Upper lobe of right lung (tissue), 1 donor: ENCODE results near the gene AMFR. TPM values are rescaled to one million over a fixed set of nuclear protein-coding genes. Genes with fewer than 3 reads are reported as not detected.
A peak's percentile ranks its signal among the peaks of the same experiment; 100 is the strongest.

Experiments used
- ATAC-seq: fragments of 200-7000 bp; cut with Tn5 transposase; one replicate; pipeline ENCODE4 v1.9.1; 2020; ENCODE audit warnings: mild to moderate bottlenecking, moderate library complexity
- DNase-seq: peaks from one replicate; pipeline ENCODE4 v3.0.0-alpha.2; 2020
- H3K27ac ChIP-seq: fragments of 200-600 bp; one replicate; pipeline ENCODE4 v1.8.0; 2022
- H3K27me3 ChIP-seq: fragments of 200-600 bp; one replicate; pipeline ENCODE4 v1.8.0; 2022; ENCODE audit warnings: mild to moderate bottlenecking
- H3K36me3 ChIP-seq: fragments of 200-600 bp; one replicate; pipeline ENCODE4 v1.8.0; 2022
- H3K4me1 ChIP-seq: fragments of 200-600 bp; one replicate; pipeline ENCODE4 v1.8.0; 2022
- H3K4me3 ChIP-seq: fragments of 200-600 bp; one replicate; pipeline ENCODE4 v1.8.0; 2022; ENCODE audit warnings: mild to moderate bottlenecking
- H3K9me3 ChIP-seq: fragments of 200-600 bp; one replicate; pipeline ENCODE4 v1.8.0; 2022
- CTCF ChIP-seq: fragments of 200-600 bp; IDR thresholded peaks from one replicate; pipeline ENCODE4 v1.8.0; 2022; ENCODE audit warnings: antibody characterized with exemption
- intact Hi-C: fragments of 100-400 bp; cut with DNase I; formaldehyde crosslinking; loops from one replicate; pipeline ENCODE4 v1.11.0; 2022
- total RNA-seq: library from RNA; stranded (reverse); fragmentation: NEBNext Ultra II Directional; extraction: Animal tissue kit (Norgen Biotek cat#: 25700); gene quantifications from one replicate; pipeline ENCODE4 v1.2.1, GENCODE V29; 2021
- donor health status: DM: no; HTN: yes; CAD: no; lungs with severe emphysema.

AMFR gene
- total RNA-seq, 1 donor from 2014 or later: 89.8 TPM

GRCh38 chr16:56419740-56420548 is 5.4 kb downstream of the AMFR start:
- Histone ChIP-seq H3K36me3 (no peaks in the 10 kb centered on the region), H3K9me3 (no peaks in the 10 kb centered on the region), H3K27ac (no peak overlapping the region), H3K27me3 (no peaks in the 10 kb centered on the region), H3K4me3 (no peak overlapping the region), H3K4me1 (peaks cover 19% of the 10 kb centered on the region)
- intact Hi-C loops: no loop called here
- ATAC-seq: no peak
- no peak for DNase-seq
- no peak for TF ChIP-seq CTCF

- intact Hi-C loops: no loop called here
- no peaks in the 10 kb centered on the region for H3K9me3 ChIP-seq
- no peak overlapping the region for H3K27ac ChIP-seq
- H3K4me1 ChIP-seq: peaks cover 4% of the 10 kb centered on the region
- no peak overlapping the region for H3K4me3 ChIP-seq
- TF ChIP-seq CTCF: no peak
- H3K36me3 ChIP-seq: peaks cover 9% of the 10 kb centered on the region
- no peaks in the 10 kb centered on the region for H3K27me3 ChIP-seq
- DNase-seq (no peak), ATAC-seq (no peak)
Observed at GRCh38 chr16:56417138-56417537, 8.2 kb downstream of the AMFR start.

GRCh38 chr16:56415875-56416274 is 9.5 kb downstream of the AMFR start:
- DNase-seq: no peak
- Histone ChIP-seq H3K27ac (no peak overlapping the region), H3K4me1 (no peaks in the 10 kb centered on the region), H3K27me3 (no peaks in the 10 kb centered on the region), H3K36me3 (peaks cover 18% of the 10 kb centered on the region), H3K9me3 (no peaks in the 10 kb centered on the region), H3K4me3 (no peak overlapping the region)
- no peak for TF ChIP-seq CTCF
- peak; percentile 21 for ATAC-seq
- intact Hi-C loops: no loop called here

- peaks cover 19% of the 10 kb centered on the region for H3K36me3 ChIP-seq
- no peak for ATAC-seq
- intact Hi-C loops: no loop called here
Observed at GRCh38 chr16:56414366-56414765, 11.0 kb downstream of the AMFR start.

GRCh38 chr16:56413381-56413780 is 12.0 kb downstream of the AMFR start:
- Histone ChIP-seq H3K4me3 (no peak overlapping the region), H3K9me3 (no peaks in the 10 kb centered on the region), H3K36me3 (peaks cover 29% of the 10 kb centered on the region), H3K27ac (no peak overlapping the region), H3K27me3 (no peaks in the 10 kb centered on the region), H3K4me1 (no peaks in the 10 kb centered on the region)
- no peak for DNase-seq
- intact Hi-C loops: no loop called here
- TF ChIP-seq CTCF: no peak
- no peak for ATAC-seq

More at GRCh38 chr16:56414366-56414765, 11.0 kb downstream of the AMFR start:
- TF ChIP-seq CTCF: no peak
- no peaks in the 10 kb centered on the region for H3K4me1 ChIP-seq
- no peaks in the 10 kb centered on the region for H3K27me3 ChIP-seq
- no peak overlapping the region for H3K27ac ChIP-seq
- no peak overlapping the region for H3K4me3 ChIP-seq
- H3K9me3 ChIP-seq: no peaks in the 10 kb centered on the region
- no peak for DNase-seq
